Airway epithelial cell (primary cell): ENCODE data around the gene RAVER1. TPM values are rescaled to one million over a fixed set of nuclear protein-coding genes. Genes with fewer than 3 reads are reported as not detected.

Source experiments
- total RNA-seq: library from RNA; depleted of rRNA; stranded (reverse); fragments of >200 nt; gene quantifications from 2 replicates; pipeline ENCODE4 v1.2.3, GENCODE V29; 2015

RAVER1 gene
- 18.6 and 32.0 TPM in 2 replicates for total RNA-seq

GRCh38 chr19:10332965-10333757 is at the start of gene RAVER1:
Gene RAVER1, minus strand, starts transcription at chr19:10333529. Its CDS starts 22 bp downstream, at chr19:10333507.

DNA sequence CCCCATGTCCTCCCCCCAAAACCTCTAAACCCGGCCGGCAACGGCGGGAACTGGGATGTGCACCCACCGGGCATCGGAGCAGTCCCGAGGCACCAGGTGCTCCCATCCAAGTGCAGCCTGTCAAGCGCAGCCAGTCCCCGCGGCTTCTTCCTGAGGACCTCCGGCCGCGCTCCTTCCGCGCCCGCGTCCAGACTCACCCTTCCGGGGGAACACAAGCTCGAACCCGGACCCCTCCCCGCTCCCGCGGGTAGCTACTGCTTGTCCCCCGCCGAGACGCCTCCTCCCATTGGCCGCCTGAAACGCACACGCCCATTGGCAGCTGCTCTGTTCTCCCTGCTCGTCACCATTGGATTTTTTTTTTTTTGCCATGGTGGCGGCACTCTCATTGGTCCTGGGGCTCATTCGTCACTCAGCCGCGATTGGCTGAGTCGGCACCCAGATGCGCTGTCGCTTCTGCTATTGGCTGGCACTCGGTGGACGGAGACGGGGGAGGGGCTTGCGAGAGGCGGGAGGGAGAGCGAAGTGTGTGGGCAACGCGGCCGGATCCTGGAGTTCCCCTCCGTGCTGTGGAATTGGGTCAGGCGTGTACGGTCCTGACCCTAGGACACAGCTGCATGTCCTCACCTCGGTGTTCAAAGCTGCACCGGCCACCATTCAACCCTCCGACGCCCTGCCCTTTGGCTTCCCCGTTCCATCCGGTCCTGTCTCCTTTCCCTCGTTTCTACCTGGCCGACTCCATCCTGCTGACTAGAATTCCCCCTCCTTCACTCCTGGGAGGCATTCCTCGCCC is 47.2 kb upstream of the RAVER1 start, which contains the start of gene TYK2:
Gene TYK2 (minus strand): TSS at position 260 of the 790 bp plus-strand sequence. CDS start 2,166 bp downstream, outside the sequence.

DNA sequence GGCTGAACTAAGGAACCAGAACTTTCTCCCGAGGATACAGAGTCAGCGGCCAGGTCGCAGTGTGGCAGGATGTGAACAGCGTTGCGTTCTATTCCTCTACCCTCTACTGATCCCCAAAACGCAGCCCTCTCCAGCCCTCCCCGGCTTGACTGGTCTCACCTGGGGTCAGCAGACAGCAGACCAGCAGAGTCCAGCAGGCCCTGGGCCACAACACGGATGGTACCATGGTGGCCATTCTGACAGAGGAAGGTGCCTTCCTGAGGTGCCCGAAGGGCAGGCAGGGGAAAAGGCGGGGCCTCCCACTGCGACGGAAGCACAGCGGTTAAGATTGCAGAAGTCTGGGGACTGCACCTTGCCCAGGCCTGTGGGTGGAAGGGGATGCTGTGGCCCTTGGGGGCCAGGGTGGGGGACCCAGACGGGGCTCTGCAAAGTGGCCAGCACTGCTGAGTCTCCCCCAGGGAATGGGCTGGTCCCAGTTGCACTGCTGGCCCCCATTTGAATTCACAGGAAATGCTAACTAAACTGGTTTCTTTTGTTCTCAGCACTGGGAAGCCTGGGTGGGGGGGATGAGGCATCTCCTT is 6.1 kb upstream of the RAVER1 start, which contains the start of gene ICAM3:
Gene ICAM3 (minus strand): TSS at position 245 of the 581 bp plus-strand sequence. CDS start 10 bp downstream, at position 235.

GRCh38 chr19:10315335-10316214 is 17.8 kb downstream of the RAVER1 start, which contains the start of gene FDX2:
Gene FDX2, minus strand, starts transcription at chr19:10316015. Its CDS starts 19 bp downstream, at chr19:10315996.

DNA sequence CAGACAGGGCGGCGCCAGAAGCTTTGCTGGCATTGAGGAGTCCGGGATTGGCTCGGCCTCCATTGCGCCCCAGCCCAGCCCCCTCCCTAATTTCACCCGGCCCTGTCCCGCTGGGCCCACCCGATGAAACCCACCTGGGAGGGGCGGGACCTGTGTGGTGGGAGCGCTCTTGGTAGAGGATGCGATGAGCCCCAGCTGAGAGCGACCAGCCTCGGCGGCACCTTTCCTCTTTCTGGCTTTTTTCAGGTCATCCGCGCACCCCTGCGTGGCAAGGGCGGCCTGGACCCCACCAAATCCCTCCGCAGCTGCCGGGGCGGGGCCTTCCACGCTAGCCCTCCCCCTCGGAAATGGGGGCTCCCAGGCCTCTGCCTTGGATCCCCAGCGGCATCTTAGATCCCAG is 23.9 kb downstream of the RAVER1 start, which contains the start of gene ZGLP1:
Gene ZGLP1 (minus strand): TSS at position 393 of the 400 bp plus-strand sequence.

GRCh38 chr19:10289836-10290356 is 43.4 kb downstream of the RAVER1 start, which contains the start of gene ICAM5:
Gene ICAM5, plus strand, starts transcription at chr19:10289952. Its CDS starts 92 bp downstream, at chr19:10290044.

DNA sequence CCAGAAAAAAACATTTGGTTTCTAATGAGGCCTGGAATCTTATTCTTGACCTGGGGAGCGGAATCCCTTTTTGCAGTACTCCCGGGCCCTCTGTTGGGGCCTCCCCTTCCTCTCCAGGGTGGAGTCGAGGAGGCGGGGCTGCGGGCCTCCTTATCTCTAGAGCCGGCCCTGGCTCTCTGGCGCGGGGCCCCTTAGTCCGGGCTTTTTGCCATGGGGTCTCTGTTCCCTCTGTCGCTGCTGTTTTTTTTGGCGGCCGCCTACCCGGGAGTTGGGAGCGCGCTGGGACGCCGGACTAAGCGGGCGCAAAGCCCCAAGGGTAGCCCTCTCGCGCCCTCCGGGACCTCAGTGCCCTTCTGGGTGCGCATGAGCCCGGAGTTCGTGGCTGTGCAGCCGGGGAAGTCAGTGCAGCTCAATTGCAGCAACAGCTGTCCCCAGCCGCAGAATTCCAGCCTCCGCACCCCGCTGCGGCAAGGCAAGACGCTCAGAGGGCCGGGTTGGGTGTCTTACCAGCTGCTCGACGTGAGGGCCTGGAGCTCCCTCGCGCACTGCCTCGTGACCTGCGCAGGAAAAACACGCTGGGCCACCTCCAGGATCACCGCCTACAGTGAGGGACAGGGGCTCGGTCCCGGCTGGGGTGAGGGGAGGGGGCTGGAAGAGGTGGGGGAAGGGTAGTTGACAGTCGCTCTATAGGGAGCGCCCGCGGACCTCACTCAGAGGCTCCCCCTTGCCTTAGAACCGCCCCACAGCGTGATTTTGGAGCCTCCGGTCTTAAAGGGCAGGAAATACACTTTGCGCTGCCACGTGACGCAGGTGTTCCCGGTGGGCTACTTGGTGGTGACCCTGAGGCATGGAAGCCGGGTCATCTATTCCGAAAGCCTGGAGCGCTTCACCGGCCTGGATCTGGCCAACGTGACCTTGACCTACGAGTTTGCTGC is 46.3 kb downstream of the RAVER1 start, which contains the start of gene ICAM4:
Gene ICAM4 (plus strand): TSS at position 153 of the 935 bp plus-strand sequence. CDS start 58 bp downstream, at position 211.

DNA sequence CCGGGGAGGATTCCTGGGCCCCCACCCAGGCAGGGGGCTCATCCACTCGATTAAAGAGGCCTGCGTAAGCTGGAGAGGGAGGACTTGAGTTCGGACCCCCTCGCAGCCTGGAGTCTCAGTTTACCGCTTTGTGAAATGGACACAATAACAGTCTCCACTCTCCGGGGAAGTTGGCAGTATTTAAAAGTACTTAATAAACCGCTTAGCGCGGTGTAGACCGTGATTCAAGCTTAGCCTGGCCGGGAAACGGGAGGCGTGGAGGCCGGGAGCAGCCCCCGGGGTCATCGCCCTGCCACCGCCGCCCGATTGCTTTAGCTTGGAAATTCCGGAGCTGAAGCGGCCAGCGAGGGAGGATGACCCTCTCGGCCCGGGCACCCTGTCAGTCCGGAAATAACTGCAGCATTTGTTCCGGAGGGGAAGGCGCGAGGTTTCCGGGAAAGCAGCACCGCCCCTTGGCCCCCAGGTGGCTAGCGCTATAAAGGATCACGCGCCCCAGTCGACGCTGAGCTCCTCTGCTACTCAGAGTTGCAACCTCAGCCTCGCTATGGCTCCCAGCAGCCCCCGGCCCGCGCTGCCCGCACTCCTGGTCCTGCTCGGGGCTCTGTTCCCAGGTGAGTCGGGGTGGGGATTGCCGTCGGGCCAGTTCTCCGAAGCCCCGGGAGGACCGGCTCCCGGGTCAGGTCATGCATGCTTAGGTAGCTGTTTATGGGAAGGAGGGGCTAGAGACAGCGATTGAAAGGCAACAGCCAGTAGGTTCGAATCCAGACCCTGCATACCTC is 62.5 kb downstream of the RAVER1 start, which contains the start of gene ICAM1:
Gene ICAM1 (plus strand): TSS at position 505 of the 779 bp plus-strand sequence. CDS start 40 bp downstream, at position 545.

Other genes with a start within 250 kb of the RAVER1 start
- gene SHFL, start 247.2 kb downstream of the RAVER1 start, total RNA-seq: 6.9 and 9.8 TPM in 2 replicates
- 0.14 TPM in 1 of 2 replicates, not detected in the other for gene ANGPTL6, start 230.9 kb downstream of the RAVER1 start, total RNA-seq
- gene PPAN, start 227.2 kb downstream of the RAVER1 start, total RNA-seq: 41.8 and 53.1 TPM in 2 replicates
- gene P2RY11, start 221.8 kb downstream of the RAVER1 start, total RNA-seq: 3.5 and 3.7 TPM in 2 replicates
- gene EIF3G, start 213.6 kb downstream of the RAVER1 start, total RNA-seq: 231 and 254 TPM in 2 replicates
- 76.6 and 103 TPM in 2 replicates for gene DNMT1, start 138.6 kb downstream of the RAVER1 start, total RNA-seq
- 2.4 and 4.9 TPM in 2 replicates for gene S1PR2, start 102.2 kb downstream of the RAVER1 start, total RNA-seq
- gene MRPL4, start 81.3 kb downstream of the RAVER1 start, total RNA-seq: 130 and 141 TPM in 2 replicates
- 2.8 and 3.2 TPM in 2 replicates for gene ICAM1, start 62.4 kb downstream of the RAVER1 start, total RNA-seq
- gene ICAM4, start 46.6 kb downstream of the RAVER1 start, total RNA-seq: 8.0 and 8.1 TPM in 2 replicates
- gene ICAM5, start 43.6 kb downstream of the RAVER1 start, total RNA-seq: 3.6 and 4.9 TPM in 2 replicates
- gene ZGLP1, start 23.7 kb downstream of the RAVER1 start, total RNA-seq: 0.28 and 0.85 TPM in 2 replicates
- gene FDX2, start 17.5 kb downstream of the RAVER1 start, total RNA-seq: 33.3 and 40.1 TPM in 2 replicates
- 0.74 and 2.9 TPM in 2 replicates for gene ICAM3, start 6.1 kb upstream of the RAVER1 start, total RNA-seq
- gene TYK2, start 47.0 kb upstream of the RAVER1 start, total RNA-seq: 53.0 and 70.7 TPM in 2 replicates
- 154 and 166 TPM in 2 replicates for gene CDC37, start 70.0 kb upstream of the RAVER1 start, total RNA-seq
- gene PDE4A, start 87.0 kb upstream of the RAVER1 start, total RNA-seq: 0.09 and 0.71 TPM in 2 replicates
- 48.5 and 52.1 TPM in 2 replicates for gene KEAP1, start 169.8 kb upstream of the RAVER1 start, total RNA-seq
- 3.3 TPM in 2 replicates for gene S1PR5, start 183.9 kb upstream of the RAVER1 start, total RNA-seq
- 30.6 and 43.4 TPM in 2 replicates for gene ATG4D, start 210.4 kb upstream of the RAVER1 start, total RNA-seq
- 10.6 and 11.9 TPM in 2 replicates for gene KRI1, start 232.5 kb upstream of the RAVER1 start, total RNA-seq
- gene CDKN2D, start 235.4 kb upstream of the RAVER1 start, total RNA-seq: 2.0 and 7.1 TPM in 2 replicates